Left forelimb (tissue), 1 donor: ENCODE data around the gene PALM2AKAP2.
A peak's percentile ranks its signal among the peaks of the same experiment; 100 is the strongest.

ENCODE experiments used
- DNase-seq: peaks from one replicate; pipeline ENCODE4 v3.0.0-alpha.2; 2018; ENCODE audit warnings: low spot score

Gene PALM2AKAP2

DNA sequence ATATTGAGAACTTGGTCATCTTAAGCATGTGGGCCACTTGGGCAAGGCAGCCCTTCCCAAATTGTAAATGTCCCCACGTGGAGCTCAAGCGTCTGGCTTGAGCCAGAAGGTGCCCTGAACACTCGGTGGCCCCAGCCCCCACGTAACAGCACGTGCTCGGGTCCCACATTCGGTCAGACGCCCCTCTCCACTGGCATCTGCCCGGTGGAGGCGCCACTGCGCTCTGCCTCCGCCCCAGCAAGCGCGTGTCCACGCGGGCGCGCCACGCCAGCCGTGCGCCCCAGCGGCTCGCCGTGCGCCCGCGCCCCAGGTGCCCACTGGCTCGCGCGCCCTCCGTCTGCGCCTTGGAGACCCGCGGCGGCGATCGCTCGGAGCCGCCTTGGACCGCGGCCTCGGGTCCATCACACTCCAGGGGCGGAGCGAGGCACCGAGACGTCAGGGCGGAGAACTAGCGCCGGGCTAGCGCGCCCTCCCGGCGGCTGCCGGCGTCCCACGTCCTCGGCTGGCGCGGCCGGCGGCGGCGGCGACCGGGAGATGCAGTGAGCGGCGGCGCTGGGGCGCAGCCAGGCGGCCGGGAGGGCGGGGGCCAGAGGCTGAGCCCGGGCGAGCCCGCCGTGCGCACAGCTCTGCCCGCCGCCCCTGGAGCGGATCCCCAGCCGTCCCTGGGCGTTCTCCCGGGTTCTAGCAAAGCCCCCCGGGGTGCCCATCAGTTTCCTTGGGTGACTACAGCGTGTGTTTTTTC is at the start of gene PALM2AKAP2:
Gene PALM2AKAP2 (plus strand): TSS at position 488 of the 742 bp plus-strand sequence. CDS start 291 bp downstream, outside the sequence.
- DNase-seq = peak; percentile 83

DNA sequence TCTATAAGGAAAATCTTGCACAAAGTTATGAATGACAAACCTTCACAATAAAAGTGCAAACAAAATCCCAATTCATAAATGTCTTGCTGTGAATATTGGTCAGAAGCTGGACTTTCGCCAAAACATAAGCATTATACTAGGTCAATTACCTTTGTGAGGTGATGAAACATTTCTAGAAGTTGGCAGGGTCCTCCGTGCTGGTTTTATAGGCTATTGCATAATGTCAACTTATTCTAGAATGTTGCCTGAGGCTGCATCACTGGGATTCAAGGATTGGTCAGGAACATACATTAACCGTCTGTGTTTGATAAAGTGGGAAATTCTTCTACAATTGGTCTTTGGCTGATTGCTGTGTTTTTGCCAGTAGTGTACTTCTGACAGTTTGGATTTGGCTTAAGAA is 49.8 kb upstream of the PALM2AKAP2 start:
- DNase-seq = no peak

DNA sequence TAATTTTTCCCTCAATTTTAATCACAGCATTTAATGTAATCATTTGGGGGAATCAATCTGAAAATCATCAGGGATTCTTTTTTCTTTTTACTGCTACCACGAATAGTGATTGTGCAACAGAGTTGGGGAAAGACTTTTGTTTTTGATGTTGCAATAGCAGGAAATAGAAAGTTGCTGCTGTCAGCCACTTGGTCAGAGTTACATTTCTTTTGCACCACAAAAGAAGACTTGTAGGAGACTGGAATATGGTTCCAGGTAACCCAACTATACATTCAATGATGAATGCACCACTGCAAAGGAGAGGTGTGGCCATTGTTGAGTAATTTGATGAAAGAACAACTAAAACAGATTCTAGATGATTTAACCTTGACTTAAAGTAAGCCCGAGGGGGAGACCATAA is 46.3 kb upstream of the PALM2AKAP2 start:
- no peak for DNase-seq

DNA sequence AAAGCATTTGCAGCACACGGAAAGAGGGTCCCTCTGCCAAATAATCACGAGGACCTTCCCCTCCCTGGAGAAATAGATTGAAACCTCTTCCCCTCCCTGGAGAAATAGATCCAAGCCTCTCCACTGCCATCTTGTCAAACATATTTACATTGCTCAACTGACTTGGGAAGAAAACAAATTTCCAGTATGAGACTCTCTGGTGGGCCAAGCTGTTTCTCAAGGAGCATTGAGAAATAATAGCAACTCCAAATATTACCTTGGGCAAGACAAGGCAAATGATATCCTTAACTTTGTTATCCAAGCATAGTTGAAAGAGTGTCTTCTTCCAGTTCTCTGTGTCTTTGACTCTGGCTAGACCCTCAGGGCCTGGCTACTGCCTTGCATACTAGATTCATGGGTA is 45.2 kb upstream of the PALM2AKAP2 start:
- DNase-seq = no peak

GRCh38 chr9:109735801-109736200 is 44.2 kb upstream of the PALM2AKAP2 start:
- no peak for DNase-seq

- DNase-seq = no peak
These were observed 42.7 kb upstream of the PALM2AKAP2 start for GRCh38 chr9:109737295-109737694.

- DNase-seq = no peak
These were observed 40.2 kb upstream of the PALM2AKAP2 start for GRCh38 chr9:109739760-109740159.

GRCh38 chr9:109742776-109743348 is 37.1 kb upstream of the PALM2AKAP2 start:
- no peak for DNase-seq

DNA sequence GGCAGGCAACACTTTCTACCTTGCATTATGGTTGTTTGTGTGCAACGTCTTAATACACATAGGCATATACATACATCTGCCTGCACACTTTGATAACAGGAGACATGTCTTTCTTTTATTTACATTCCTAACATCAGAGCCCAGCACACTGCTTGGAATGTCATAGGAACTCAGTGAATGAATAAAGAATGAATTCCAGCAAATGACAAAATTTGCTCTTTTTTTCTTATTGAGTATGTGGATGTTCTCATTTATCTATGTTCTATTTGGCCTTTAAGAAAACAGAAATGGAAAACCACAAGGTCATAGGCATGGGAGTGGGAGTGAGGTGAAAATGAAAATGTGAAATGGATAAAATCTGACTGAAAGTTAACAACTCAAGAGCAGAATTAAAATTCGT is 36.3 kb upstream of the PALM2AKAP2 start:
- DNase-seq = no peak

DNA sequence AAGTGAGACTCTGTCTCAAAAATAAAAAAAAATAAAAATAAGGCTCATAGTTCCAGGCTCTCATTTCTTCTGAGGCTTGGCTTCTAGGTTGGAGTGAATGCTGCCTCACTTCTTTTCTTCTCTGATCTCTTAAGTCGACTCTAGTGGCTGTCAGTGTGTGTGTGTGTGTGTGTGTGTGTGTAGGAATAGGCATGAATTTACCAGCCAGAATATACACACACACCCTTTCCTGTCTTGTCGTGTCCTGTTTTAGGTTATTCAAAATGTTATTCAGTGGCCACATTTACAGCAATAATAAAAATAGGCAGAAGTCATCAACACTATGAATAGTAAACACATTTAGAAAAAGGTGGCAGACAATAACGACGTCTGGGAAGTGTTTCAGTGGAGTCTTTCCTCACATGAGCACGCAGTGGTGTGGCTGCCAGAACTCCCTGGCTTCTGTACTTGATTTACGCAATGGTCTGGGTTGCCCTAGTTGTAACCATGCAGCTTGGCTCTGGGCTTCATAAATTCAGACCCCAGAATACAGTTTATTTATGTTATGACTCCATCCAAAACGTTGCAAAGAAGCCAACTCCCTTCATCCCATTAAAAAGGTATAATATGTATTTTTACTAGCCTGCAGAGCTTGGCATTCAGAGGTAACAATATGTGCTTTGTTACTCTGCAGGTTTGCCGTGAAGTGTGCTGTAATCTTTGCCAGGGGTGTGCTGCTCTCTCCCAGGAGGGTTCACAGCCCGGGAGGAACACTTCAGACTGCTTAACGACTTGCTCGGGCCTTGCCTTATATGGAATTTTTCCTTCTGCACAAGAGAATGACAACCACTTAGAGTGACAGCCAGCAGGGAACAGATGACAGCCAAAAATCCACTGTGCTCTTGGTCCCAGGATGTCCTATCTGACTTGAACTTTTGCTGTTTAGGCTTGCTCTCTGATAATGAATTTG is 34.4 kb upstream of the PALM2AKAP2 start:
- DNase-seq = no peak

DNA sequence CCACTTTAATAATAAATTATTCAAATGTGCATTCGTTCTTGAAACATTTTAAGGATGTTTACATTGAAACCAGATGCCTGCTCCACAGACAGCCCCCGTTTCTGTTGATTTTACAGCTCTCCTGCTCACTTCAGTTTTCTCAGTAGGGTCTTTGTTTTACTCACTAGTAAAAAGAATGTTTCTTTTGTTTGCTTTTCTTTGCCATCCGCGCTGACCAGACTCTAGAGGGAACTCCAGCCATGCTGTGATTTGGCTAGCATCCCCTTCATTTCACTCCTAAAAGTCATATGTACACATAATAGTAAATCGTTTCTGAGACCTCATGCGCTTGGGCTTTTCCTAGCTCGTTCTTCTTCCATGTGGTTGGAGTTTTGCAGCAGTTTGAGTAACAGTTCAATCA is 28.7 kb upstream of the PALM2AKAP2 start:
- no peak for DNase-seq

- no peak for DNase-seq
These were observed 26.7 kb upstream of the PALM2AKAP2 start for GRCh38 chr9:109753308-109753707.

- no peak for DNase-seq
These were observed 25.0 kb upstream of the PALM2AKAP2 start for GRCh38 chr9:109755040-109755439.

GRCh38 chr9:109759589-109759988 is 20.4 kb upstream of the PALM2AKAP2 start:
- no peak for DNase-seq

- no peak for DNase-seq
These were observed 14.7 kb upstream of the PALM2AKAP2 start for GRCh38 chr9:109765278-109765677.

GRCh38 chr9:109765830-109766229 is 14.2 kb upstream of the PALM2AKAP2 start:
- no peak for DNase-seq

DNA sequence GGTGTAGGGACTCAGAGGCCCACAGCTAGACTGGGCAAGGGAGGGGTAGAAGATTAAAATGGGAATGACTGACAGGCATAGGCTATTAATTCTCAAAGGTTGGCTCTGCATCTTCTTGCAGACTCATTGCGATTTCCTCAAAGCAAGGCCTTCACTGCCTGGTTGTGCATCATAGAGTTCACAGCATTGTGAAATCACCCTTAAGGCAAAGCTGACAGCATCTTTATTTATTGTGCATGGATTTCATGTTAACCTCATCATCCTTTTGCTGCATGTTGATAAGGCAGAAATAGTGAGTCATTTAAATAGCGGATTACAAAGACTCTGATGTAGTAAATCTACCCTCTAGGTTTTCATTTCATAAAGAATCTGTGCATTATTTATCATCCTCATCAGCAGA is 13.6 kb upstream of the PALM2AKAP2 start:
- no peak for DNase-seq

DNA sequence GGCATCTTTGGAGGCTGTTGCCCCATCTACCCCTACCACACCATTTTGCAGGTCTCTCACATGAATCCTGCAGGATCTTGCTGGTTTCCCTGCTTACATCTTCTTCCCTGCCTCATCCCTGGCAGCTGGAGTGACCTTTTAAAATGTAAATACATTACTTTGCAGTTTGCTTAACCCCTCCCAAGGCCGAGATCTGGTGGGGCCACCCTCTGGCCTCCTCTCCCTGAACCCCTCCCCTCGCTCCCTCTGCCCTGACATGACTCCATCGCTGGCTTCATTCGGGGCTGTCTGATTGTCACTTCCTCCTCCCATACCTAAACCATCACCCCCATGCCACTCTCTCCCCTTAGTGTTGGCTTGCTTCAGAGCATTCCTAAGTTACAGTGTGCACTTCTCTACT is 12.6 kb upstream of the PALM2AKAP2 start:
- DNase-seq = no peak

- no peak for DNase-seq
These were observed 12.2 kb upstream of the PALM2AKAP2 start for GRCh38 chr9:109767814-109768213.

DNA sequence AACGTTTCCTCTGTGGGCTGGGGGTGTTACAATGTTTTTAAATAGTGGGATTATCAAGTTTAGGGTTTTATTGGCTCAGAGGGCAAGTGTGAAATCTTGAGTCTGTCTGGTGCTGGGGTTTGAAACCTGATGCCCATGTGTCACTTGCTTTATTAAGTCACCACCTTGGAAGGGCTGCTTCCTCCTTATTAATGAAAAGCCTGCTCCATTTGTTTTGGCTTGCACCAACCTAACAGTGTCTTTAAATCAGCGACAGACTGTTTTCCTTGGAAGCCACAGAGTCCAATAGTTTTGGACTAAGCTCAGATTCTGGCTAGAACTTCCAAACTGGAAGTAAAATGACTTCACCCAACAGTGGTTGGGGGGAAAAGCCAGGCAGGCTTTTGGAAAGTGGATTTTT is 10.7 kb upstream of the PALM2AKAP2 start:
- no peak for DNase-seq

GRCh38 chr9:109770101-109770500 is 9.9 kb upstream of the PALM2AKAP2 start:
- no peak for DNase-seq

DNA sequence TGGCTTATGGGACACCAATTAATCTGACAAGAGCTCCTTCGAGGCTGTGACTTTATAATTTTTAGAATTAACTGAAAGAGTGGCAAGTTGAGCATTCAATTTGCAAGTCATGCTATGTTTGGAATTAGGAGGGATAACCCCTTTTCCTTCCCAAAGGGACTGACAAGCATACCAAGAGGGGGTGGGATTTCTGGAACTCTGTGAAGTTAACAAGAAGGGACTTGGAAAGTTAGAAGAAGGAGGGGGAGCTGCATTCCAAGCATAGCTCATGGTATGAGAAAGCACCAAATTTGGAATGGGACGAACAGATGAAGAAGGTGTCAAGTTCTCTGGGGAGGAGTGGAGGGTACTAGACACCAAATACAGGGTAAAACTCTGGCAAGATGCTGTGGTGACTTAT is 8.9 kb upstream of the PALM2AKAP2 start:
- DNase-seq = no peak
